Effector memory CD8-positive, alpha-beta T cell (primary cell): ENCODE measurements around the gene IFI16.
A peak's percentile ranks its signal among the peaks of the same experiment; 100 is the strongest.

Experiments
- ATAC-seq: fragments of 150-1000 bp; cut with Tn5 transposase; replicated peaks from 2 replicates; pipeline ENCODE4 v1.10.0; 2021; ENCODE audit warnings: mild to moderate bottlenecking, moderate library complexity
- DNase-seq, 3 experiments: peaks; one replicate each; pipeline ENCODE4 v3.0.0; 2021
- H3K27ac Mint-ChIP-seq, 2 donors: one replicate each; pipeline ENCODE4 v1.8.0; 2022; ENCODE audit warnings: mild to moderate bottlenecking in 2 of 2, mixed read lengths in 2 of 2, moderate library complexity in 2 of 2
- H3K27me3 Mint-ChIP-seq, 2 donors: one replicate each; pipeline ENCODE4 v1.8.0; 2022; ENCODE audit warnings: mixed read lengths in 2 of 2
- H3K36me3 Mint-ChIP-seq: one replicate; pipeline ENCODE4 v1.8.0; 2022; ENCODE audit warnings: mild to moderate bottlenecking, moderate library complexity, mixed read lengths; ENCODE audit not compliant: insufficient read depth
- H3K4me1 Mint-ChIP-seq, 2 donors: one replicate each; pipeline ENCODE4 v1.8.0; 2022; ENCODE audit warnings: low read depth in 2 of 2, mixed read lengths in 2 of 2
- H3K4me3 Mint-ChIP-seq, 2 donors: one replicate each; pipeline ENCODE4 v1.8.0; 2022; ENCODE audit warnings: mild to moderate bottlenecking in 2 of 2, mixed read lengths in 2 of 2, moderate library complexity in 2 of 2
- H3K9me3 Mint-ChIP-seq, 2 donors: one replicate each; pipeline ENCODE4 v1.8.0; 2022; ENCODE audit warnings: mixed read lengths in 2 of 2
- total RNA-seq, 9 experiments: gene quantifications; one replicate each; lab custom pipeline; 2026; lab: John Stamatoyannopoulos, UW

Gene IFI16
- 165 to 263 (median 202) reads per million in 9 experiments for total RNA-seq

- no peaks in the 10 kb centered on the region for H3K9me3 Mint-ChIP-seq
- H3K27me3 Mint-ChIP-seq: no peaks in the 10 kb centered on the region
- peak; percentile 46 to 52 (median 50) for DNase-seq
- ATAC-seq: peak; percentile 68
- peaks cover 36% of the 10 kb centered on the region for H3K36me3 Mint-ChIP-seq
- H3K27ac Mint-ChIP-seq: peak within 1 kb of the TSS; percentile 91 to 93
- peaks cover 45 to 61% of the 10 kb centered on the region in 2 donors for H3K4me1 Mint-ChIP-seq
- H3K4me3 Mint-ChIP-seq: peak within 1 kb of the TSS; percentile 91 to 92
These were observed at the start of gene IFI16 for GRCh38 chr1:159009704-159010361. Gene IFI16 (plus strand): TSS chr1:159009907. CDS start chr1:159014681, 4,774 bp downstream.

- no peaks in the 10 kb centered on the region for H3K27me3 Mint-ChIP-seq
- DNase-seq (no peak), ATAC-seq (no peak)
- H3K9me3 Mint-ChIP-seq: peaks cover 10 to 22% of the 10 kb centered on the region in 2 donors
- H3K4me1 Mint-ChIP-seq: peaks cover 10 to 28% of the 10 kb centered on the region in 2 donors
- H3K4me3 Mint-ChIP-seq: no peak overlapping the region
- peaks cover 18% of the 10 kb centered on the region for H3K36me3 Mint-ChIP-seq
- H3K27ac Mint-ChIP-seq: peak overlapping the region in 1 of 2 donors; percentile 1
These were observed 48.5 kb upstream of the IFI16 start for GRCh38 chr1:158961178-158961577.

GRCh38 chr1:158962983-158963382, 46.7 kb upstream of the IFI16 start:
- H3K27me3 Mint-ChIP-seq: no peaks in the 10 kb centered on the region

GRCh38 chr1:158969166-158969565, 40.5 kb upstream of the IFI16 start:
- H3K4me1 Mint-ChIP-seq: peaks cover 11 to 44% of the 10 kb centered on the region in 2 donors
- H3K9me3 Mint-ChIP-seq: peaks cover 12 to 19% of the 10 kb centered on the region in 2 donors
- no peaks in the 10 kb centered on the region for H3K27me3 Mint-ChIP-seq
- no peak overlapping the region for H3K4me3 Mint-ChIP-seq
- ATAC-seq: no peak
- no peak for DNase-seq
- peak overlapping the region in 1 of 2 donors; percentile 59 for H3K27ac Mint-ChIP-seq
- peaks cover 3% of the 10 kb centered on the region for H3K36me3 Mint-ChIP-seq

More at GRCh38 chr1:158962983-158963382, 46.7 kb upstream of the IFI16 start:
- no peak for DNase-seq
- Mint-ChIP-seq H3K4me3 (peak overlapping the region in 1 of 2 donors; percentile 17), H3K27ac (peak overlapping the region; percentile 78 to 92), H3K36me3 (peaks cover 18% of the 10 kb centered on the region), H3K9me3 (peaks cover 10 to 22% of the 10 kb centered on the region in 2 donors), H3K4me1 (peaks cover 10 to 29% of the 10 kb centered on the region in 2 donors)
- no peak for ATAC-seq

- no peak for DNase-seq
- no peak for ATAC-seq
- Mint-ChIP-seq H3K27me3 (no peaks in the 10 kb centered on the region), H3K4me3 (no peak overlapping the region), H3K36me3 (peaks cover 9% of the 10 kb centered on the region), H3K27ac (peak overlapping the region in 1 of 2 donors; percentile 59), H3K4me1 (peaks cover 14 to 44% of the 10 kb centered on the region in 2 donors), H3K9me3 (peaks cover 9 to 12% of the 10 kb centered on the region in 2 donors)
These were observed 39.9 kb upstream of the IFI16 start for GRCh38 chr1:158969855-158970254.

- no peak for DNase-seq
- no peaks in the 10 kb centered on the region for H3K27me3 Mint-ChIP-seq
- no peak overlapping the region for H3K4me3 Mint-ChIP-seq
- H3K36me3 Mint-ChIP-seq: peaks cover 25% of the 10 kb centered on the region
- peak; percentile 60 for ATAC-seq
- H3K27ac Mint-ChIP-seq: peak overlapping the region; percentile 47 to 75
- H3K4me1 Mint-ChIP-seq: peaks cover 19 to 58% of the 10 kb centered on the region in 2 donors
- peaks cover 0 to 2% of the 10 kb centered on the region in 2 donors for H3K9me3 Mint-ChIP-seq
These were observed 36.9 kb upstream of the IFI16 start for GRCh38 chr1:158972841-158973240.

- Mint-ChIP-seq H3K27me3 (no peaks in the 10 kb centered on the region), H3K36me3 (peaks cover 25% of the 10 kb centered on the region), H3K9me3 (no peaks in the 10 kb centered on the region), H3K4me1 (peaks cover 25 to 63% of the 10 kb centered on the region in 2 donors), H3K27ac (peak overlapping the region; percentile 6 to 91), H3K4me3 (no peak overlapping the region)
- DNase-seq (no peak), ATAC-seq (no peak)
These were observed 33.5 kb upstream of the IFI16 start for GRCh38 chr1:158976219-158976618.

GRCh38 chr1:158978730-158979129, 31.0 kb upstream of the IFI16 start:
- peaks cover 31% of the 10 kb centered on the region for H3K36me3 Mint-ChIP-seq
- H3K27ac Mint-ChIP-seq: peak overlapping the region; percentile 60 to 67
- H3K9me3 Mint-ChIP-seq: peaks cover 0 to 6% of the 10 kb centered on the region in 2 donors
- H3K4me1 Mint-ChIP-seq: peaks cover 34 to 70% of the 10 kb centered on the region in 2 donors
- ATAC-seq (peak; percentile 99), DNase-seq (peak; percentile 22 to 35 (median 24))
- H3K27me3 Mint-ChIP-seq: no peaks in the 10 kb centered on the region
- H3K4me3 Mint-ChIP-seq: peak overlapping the region in 1 of 2 donors; percentile 33

GRCh38 chr1:158979229-158979628, 30.5 kb upstream of the IFI16 start:
- Mint-ChIP-seq H3K4me3 (peak overlapping the region in 1 of 2 donors; percentile 33), H3K27ac (peak overlapping the region; percentile 60 to 67), H3K27me3 (no peaks in the 10 kb centered on the region), H3K4me1 (peaks cover 36 to 75% of the 10 kb centered on the region in 2 donors), H3K36me3 (peaks cover 31% of the 10 kb centered on the region), H3K9me3 (peaks cover 0 to 6% of the 10 kb centered on the region in 2 donors)
- no peak for DNase-seq
- no peak for ATAC-seq

- Mint-ChIP-seq H3K27me3 (no peaks in the 10 kb centered on the region), H3K27ac (peak overlapping the region in 1 of 2 donors; percentile 42), H3K9me3 (peaks cover 0 to 6% of the 10 kb centered on the region in 2 donors), H3K4me3 (no peak overlapping the region), H3K4me1 (peaks cover 40 to 70% of the 10 kb centered on the region in 2 donors), H3K36me3 (peaks cover 30% of the 10 kb centered on the region)
- ATAC-seq (no peak), DNase-seq (no peak)
These were observed 26.5 kb upstream of the IFI16 start for GRCh38 chr1:158983235-158983634.

GRCh38 chr1:158984386-158984785, 25.3 kb upstream of the IFI16 start:
- peak overlapping the region; percentile 17 to 28 for H3K27ac Mint-ChIP-seq
- peaks cover 0 to 6% of the 10 kb centered on the region in 2 donors for H3K9me3 Mint-ChIP-seq
- H3K36me3 Mint-ChIP-seq: peaks cover 41% of the 10 kb centered on the region
- no peak for ATAC-seq
- DNase-seq: no peak
- peaks cover 34 to 69% of the 10 kb centered on the region in 2 donors for H3K4me1 Mint-ChIP-seq
- H3K27me3 Mint-ChIP-seq: no peaks in the 10 kb centered on the region
- H3K4me3 Mint-ChIP-seq: peak overlapping the region in 1 of 2 donors; percentile 49

- no peak for ATAC-seq
- H3K27me3 Mint-ChIP-seq: no peaks in the 10 kb centered on the region
These were observed 20.3 kb upstream of the IFI16 start for GRCh38 chr1:158989424-158989823.

GRCh38 chr1:158992787-158993312, 16.9 kb upstream of the IFI16 start:
- ATAC-seq (no peak), DNase-seq (no peak)
- peaks cover 41% of the 10 kb centered on the region for H3K36me3 Mint-ChIP-seq
- H3K27me3 Mint-ChIP-seq: no peaks in the 10 kb centered on the region
- peaks cover 32 to 52% of the 10 kb centered on the region in 2 donors for H3K4me1 Mint-ChIP-seq
- peak overlapping the region in 1 of 2 donors; percentile 88 for H3K27ac Mint-ChIP-seq
- no peak overlapping the region for H3K4me3 Mint-ChIP-seq
- peaks cover 5 to 7% of the 10 kb centered on the region in 2 donors for H3K9me3 Mint-ChIP-seq

More at GRCh38 chr1:158989424-158989823, 20.3 kb upstream of the IFI16 start:
- H3K9me3 Mint-ChIP-seq: peaks cover 5 to 7% of the 10 kb centered on the region in 2 donors
- peaks cover 56% of the 10 kb centered on the region for H3K36me3 Mint-ChIP-seq
- peaks cover 23 to 45% of the 10 kb centered on the region in 2 donors for H3K4me1 Mint-ChIP-seq
- no peak overlapping the region for H3K4me3 Mint-ChIP-seq
- H3K27ac Mint-ChIP-seq: peak overlapping the region in 1 of 2 donors; percentile 16
- DNase-seq: no peak
